Thyroid gland (tissue), 4 donors: ENCODE data around the gene C1GALT1C1.

ENCODE experiments used
- POLR2A ChIP-seq, 2 donors: fragments of 450-650 bp; IDR thresholded peaks; one replicate each; pipeline ENCODE4 v1.6.1; 2017; ENCODE audit warnings: antibody characterized with exemption in 2 of 2, mild to moderate bottlenecking in 2 of 2, moderate library complexity in 1 of 2
- TF ChIP-seq, protein P1 (sequence below), 6 experiments: fragments of 200-600 bp in 3 of 6; fragments of 450-650 bp in 3 of 6; sonication (generic) in 3 of 6; IDR thresholded peaks; one replicate each; pipeline ENCODE4 v1.5.1; 2016 to 2019; ENCODE audit warnings: antibody characterized with exemption in 6 of 6, mild to moderate bottlenecking in 2 of 6, inconsistent platforms in 1 of 6, moderate library complexity in 1 of 6

DNA sequence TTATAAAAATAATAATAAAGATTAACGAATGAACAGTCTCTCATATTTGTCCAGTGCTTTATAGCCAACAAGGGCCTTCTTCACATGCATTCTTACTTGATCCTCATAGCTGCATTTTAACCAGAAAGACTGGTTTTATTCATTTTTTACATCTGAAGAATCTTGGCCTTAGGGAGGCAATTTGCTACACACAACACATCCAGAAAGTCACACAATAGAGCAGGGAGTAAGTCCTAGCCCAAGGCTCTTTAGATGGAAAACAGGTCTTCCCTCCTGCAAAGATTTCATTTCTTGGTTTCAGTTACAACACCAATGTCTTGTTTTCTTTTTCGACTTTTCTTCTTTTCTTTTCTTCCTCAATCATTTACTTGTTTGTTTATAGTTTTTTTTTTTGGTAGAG lies 13.0 kb upstream of the C1GALT1C1 start:
- TF ChIP-seq, protein P1, sequence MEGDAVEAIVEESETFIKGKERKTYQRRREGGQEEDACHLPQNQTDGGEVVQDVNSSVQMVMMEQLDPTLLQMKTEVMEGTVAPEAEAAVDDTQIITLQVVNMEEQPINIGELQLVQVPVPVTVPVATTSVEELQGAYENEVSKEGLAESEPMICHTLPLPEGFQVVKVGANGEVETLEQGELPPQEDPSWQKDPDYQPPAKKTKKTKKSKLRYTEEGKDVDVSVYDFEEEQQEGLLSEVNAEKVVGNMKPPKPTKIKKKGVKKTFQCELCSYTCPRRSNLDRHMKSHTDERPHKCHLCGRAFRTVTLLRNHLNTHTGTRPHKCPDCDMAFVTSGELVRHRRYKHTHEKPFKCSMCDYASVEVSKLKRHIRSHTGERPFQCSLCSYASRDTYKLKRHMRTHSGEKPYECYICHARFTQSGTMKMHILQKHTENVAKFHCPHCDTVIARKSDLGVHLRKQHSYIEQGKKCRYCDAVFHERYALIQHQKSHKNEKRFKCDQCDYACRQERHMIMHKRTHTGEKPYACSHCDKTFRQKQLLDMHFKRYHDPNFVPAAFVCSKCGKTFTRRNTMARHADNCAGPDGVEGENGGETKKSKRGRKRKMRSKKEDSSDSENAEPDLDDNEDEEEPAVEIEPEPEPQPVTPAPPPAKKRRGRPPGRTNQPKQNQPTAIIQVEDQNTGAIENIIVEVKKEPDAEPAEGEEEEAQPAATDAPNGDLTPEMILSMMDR (IDR thresholded peaks at IDR 0.05): no peak
- no peak for TF ChIP-seq POLR2A (IDR thresholded peaks at IDR 0.05)
